PC-3 (cell line): ENCODE data around the gene MRPS27. TPM values are rescaled to one million over a fixed set of nuclear protein-coding genes. Genes with fewer than 3 reads are reported as not detected.

Source experiments
- ATAC-seq: fragments of 200-7000 bp; cut with Tn5 transposase; 2 replicates; pipeline ENCODE4 v1.9.1; 2020; ENCODE audit warnings: mild to moderate bottlenecking, moderate library complexity
- BruUV-seq: library from RNA; stranded (reverse); fragments of 400-500 nt; replicated peaks from 2 replicates; lab custom pipeline; 2021; lab: Mats Ljungman, UMichigan
- CTCF ChIA-PET: fragments of 300-600 bp; sonication (Branson Sonifier 250); formaldehyde crosslinking; loops from one replicate; lab custom pipeline; 2022; ENCODE audit warnings: antibody characterized with exemption; lab: Charles Lee
- POLR2A ChIA-PET: fragments of 300-600 bp; sonication (Branson Sonifier 250); formaldehyde crosslinking; loops from one replicate; lab custom pipeline; 2022; ENCODE audit warnings: antibody characterized with exemption; ENCODE audit not compliant: unreplicated experiment; lab: Charles Lee
- DNase-seq: peaks from one replicate; pipeline ENCODE4 v3.0.0-alpha.2; 2015
- H2AFZ ChIP-seq: fragments of 300-600 bp; sonication (generic); 2 replicates; pipeline ENCODE4 v1.6.0; 2016; ENCODE audit warnings: antibody characterized with exemption, low read length
- H3F3A ChIP-seq: fragments of 300-600 bp; sonication (generic); one replicate; pipeline ENCODE4 v1.6.0; 2017; ENCODE audit warnings: antibody characterized with exemption, low read length, control low read depth, mild to moderate bottlenecking; ENCODE audit not compliant: unreplicated experiment
- H3K27ac ChIP-seq: fragments of 300-600 bp; sonication (generic); 2 replicates; pipeline ENCODE4 v1.5.1; 2016; ENCODE audit warnings: mild to moderate bottlenecking, low read length
- H3K27me3 ChIP-seq: fragments of 300-600 bp; sonication (generic); 2 replicates; pipeline ENCODE4 v1.6.1; 2016; ENCODE audit warnings: low read length, mixed read lengths
- H3K36me3 ChIP-seq: fragments of 300-600 bp; sonication (generic); 2 replicates; pipeline ENCODE4 v1.6.1; 2016; ENCODE audit warnings: low read depth, mixed run types, low read length, mixed read lengths
- H3K4me1 ChIP-seq: fragments of 300-600 bp; sonication (generic); 2 replicates; pipeline ENCODE4 v1.5.1; 2016; ENCODE audit warnings: low read length; ENCODE audit not compliant: insufficient read depth
- H3K4me2 ChIP-seq: fragments of 300-600 bp; sonication (generic); 2 replicates; pipeline ENCODE4 v1.6.0; 2016; ENCODE audit warnings: low read length
- H3K4me3 ChIP-seq: fragments of 300-600 bp; sonication (generic); 2 replicates; pipeline ENCODE4 v1.5.1; 2016; ENCODE audit warnings: mild to moderate bottlenecking, low read length, mixed read lengths
- H3K79me2 ChIP-seq: fragments of 300-600 bp; sonication (generic); 2 replicates; pipeline ENCODE4 v1.6.1; 2017; ENCODE audit warnings: low read length, mixed read lengths
- H3K9ac ChIP-seq: fragments of 300-600 bp; sonication (generic); 2 replicates; pipeline ENCODE4 v1.6.0; 2016; ENCODE audit warnings: mild to moderate bottlenecking, low read length
- H3K9me2 ChIP-seq: fragments of 300-600 bp; sonication (generic); replicated peaks from 2 replicates; pipeline ENCODE4 v1.6.1; 2016; ENCODE audit warnings: mixed run types, low read length, mixed read lengths
- H3K9me3 ChIP-seq: fragments of 300-600 bp; sonication (generic); 2 replicates; pipeline ENCODE4 v1.6.1; 2016; ENCODE audit warnings: low read length, mixed read lengths
- H4K20me1 ChIP-seq: fragments of 300-600 bp; sonication (generic); 2 replicates; pipeline ENCODE4 v1.6.1; 2016; ENCODE audit warnings: low read length, mixed read lengths
- EZH2 ChIP-seq: fragments of 300-600 bp; sonication (generic); IDR thresholded peaks from one replicate; pipeline ENCODE4 v1.6.1; 2017; ENCODE audit warnings: antibody characterized with exemption, mild to moderate bottlenecking, low read length; ENCODE audit not compliant: unreplicated experiment
- EZH2phosphoT487 ChIP-seq: fragments of 300-600 bp; sonication (generic); IDR thresholded peaks from 2 replicates; pipeline ENCODE4 v1.6.1; 2018; ENCODE audit warnings: mild to moderate bottlenecking, antibody characterized with exemption, low read length, borderline replicate concordance
- intact Hi-C: fragments of 100-400 bp; cut with micrococcal nuclease; formaldehyde crosslinking; loops from 2 replicates; pipeline ENCODE4 v1.9.0; 2023
- total RNA-seq: library from RNA; depleted of rRNA; stranded (reverse); fragments of >200 nt; gene quantifications from 2 replicates; pipeline ENCODE4 v1.2.3, GENCODE V29; 2014
- TF ChIP-seq, protein P1 (sequence below): fragments of 300-600 bp; sonication (generic); conservative IDR thresholded peaks from 2 replicates; pipeline ENCODE4 v1.5.1; 2017; ENCODE audit warnings: antibody characterized with exemption, low read depth, mild to moderate bottlenecking, low read length

MRPS27 gene
- total RNA-seq, 1 experiment from 2014 or later = 59.0 TPM

DNA sequence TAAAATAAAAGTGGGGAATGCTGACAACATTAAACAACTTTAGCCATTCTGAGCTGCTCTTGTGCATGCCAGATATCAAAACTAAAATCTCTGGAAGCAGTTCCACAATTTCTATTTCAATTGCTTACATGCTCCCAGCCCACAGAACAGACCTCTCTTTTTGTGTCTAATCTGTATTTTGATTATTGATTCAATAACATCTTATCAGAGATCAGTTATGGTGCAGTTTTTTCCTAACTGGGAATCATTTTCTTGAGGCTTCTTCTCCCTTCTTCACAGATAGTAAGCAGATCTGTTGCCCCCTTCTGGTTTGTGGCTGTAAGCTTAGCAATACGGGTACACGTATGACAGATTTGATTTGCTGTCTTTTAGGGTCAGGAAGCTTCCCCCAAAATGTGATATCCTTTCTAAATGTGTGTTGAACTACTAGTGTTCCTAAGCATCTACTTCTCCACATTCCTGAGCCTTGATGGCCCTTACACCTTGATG is 39.4 kb downstream of the MRPS27 start:
- no peaks in the 10 kb centered on the region for H3K9me2 ChIP-seq
- no peaks in the 10 kb centered on the region for H3K4me1 ChIP-seq
- H3K9me3 ChIP-seq = no peaks in the 10 kb centered on the region
- no peak overlapping the region for H2AFZ ChIP-seq
- H3K4me3 ChIP-seq = no peak overlapping the region
- TF ChIP-seq, protein P1, sequence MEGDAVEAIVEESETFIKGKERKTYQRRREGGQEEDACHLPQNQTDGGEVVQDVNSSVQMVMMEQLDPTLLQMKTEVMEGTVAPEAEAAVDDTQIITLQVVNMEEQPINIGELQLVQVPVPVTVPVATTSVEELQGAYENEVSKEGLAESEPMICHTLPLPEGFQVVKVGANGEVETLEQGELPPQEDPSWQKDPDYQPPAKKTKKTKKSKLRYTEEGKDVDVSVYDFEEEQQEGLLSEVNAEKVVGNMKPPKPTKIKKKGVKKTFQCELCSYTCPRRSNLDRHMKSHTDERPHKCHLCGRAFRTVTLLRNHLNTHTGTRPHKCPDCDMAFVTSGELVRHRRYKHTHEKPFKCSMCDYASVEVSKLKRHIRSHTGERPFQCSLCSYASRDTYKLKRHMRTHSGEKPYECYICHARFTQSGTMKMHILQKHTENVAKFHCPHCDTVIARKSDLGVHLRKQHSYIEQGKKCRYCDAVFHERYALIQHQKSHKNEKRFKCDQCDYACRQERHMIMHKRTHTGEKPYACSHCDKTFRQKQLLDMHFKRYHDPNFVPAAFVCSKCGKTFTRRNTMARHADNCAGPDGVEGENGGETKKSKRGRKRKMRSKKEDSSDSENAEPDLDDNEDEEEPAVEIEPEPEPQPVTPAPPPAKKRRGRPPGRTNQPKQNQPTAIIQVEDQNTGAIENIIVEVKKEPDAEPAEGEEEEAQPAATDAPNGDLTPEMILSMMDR = peak; percentile 64
- no peak for TF ChIP-seq EZH2phosphoT487
- no peaks in the 10 kb centered on the region for H3K79me2 ChIP-seq
- DNase-seq (peak; percentile 47), ATAC-seq (peak; percentile 69)
- no peaks in the 10 kb centered on the region for H3F3A ChIP-seq
- no TSS peak for BruUV-seq
- ChIA-PET CTCF (no interaction called here), POLR2A (interaction anchor here (0.6 kb wide), 1 partner anchor 19 kb away, joined by 5 read pairs; no protein-coding TSS in a partner anchor)
- no peaks in the 10 kb centered on the region; the same call in 1 of the 2 replicates for H3K36me3 ChIP-seq
- no peak overlapping the region for H3K4me2 ChIP-seq
- H3K27me3 ChIP-seq = no peaks in the 10 kb centered on the region
- H3K27ac ChIP-seq = no peak overlapping the region
- no peak overlapping the region for H3K9ac ChIP-seq
- intact Hi-C loops = loop anchor here (5.0 kb wide), 1 partner anchor 33 kb away; no protein-coding TSS in a partner anchor
- H4K20me1 ChIP-seq = no peaks in the 10 kb centered on the region

- Histone ChIP-seq H3K4me3 (no peak overlapping the region), H2AFZ (no peak overlapping the region), H3K27ac (no peak overlapping the region), H3F3A (no peaks in the 10 kb centered on the region), H3K36me3 (no peaks in the 10 kb centered on the region; the same call in 1 of the 2 replicates), H3K27me3 (no peaks in the 10 kb centered on the region), H3K9ac (no peak overlapping the region), H3K9me2 (no peaks in the 10 kb centered on the region), H3K9me3 (no peaks in the 10 kb centered on the region), H3K4me1 (peaks cover 6% of the 10 kb centered on the region), H3K79me2 (peaks cover 16% of the 10 kb centered on the region; the same call in 1 of the 2 replicates), H4K20me1 (no peaks in the 10 kb centered on the region), H3K4me2 (no peak overlapping the region)
- intact Hi-C loops = no loop called here
- DNase-seq = no peak
- TF ChIP-seq, protein P1 = no peak
- TF ChIP-seq EZH2 (no peak), EZH2phosphoT487 (no peak)
- BruUV-seq = no TSS peak
- ChIA-PET CTCF (no interaction called here), POLR2A (no interaction called here)
- no peak for ATAC-seq
Observed at GRCh38 chr5:72276219-72276752, 43.8 kb downstream of the MRPS27 start.

DNA sequence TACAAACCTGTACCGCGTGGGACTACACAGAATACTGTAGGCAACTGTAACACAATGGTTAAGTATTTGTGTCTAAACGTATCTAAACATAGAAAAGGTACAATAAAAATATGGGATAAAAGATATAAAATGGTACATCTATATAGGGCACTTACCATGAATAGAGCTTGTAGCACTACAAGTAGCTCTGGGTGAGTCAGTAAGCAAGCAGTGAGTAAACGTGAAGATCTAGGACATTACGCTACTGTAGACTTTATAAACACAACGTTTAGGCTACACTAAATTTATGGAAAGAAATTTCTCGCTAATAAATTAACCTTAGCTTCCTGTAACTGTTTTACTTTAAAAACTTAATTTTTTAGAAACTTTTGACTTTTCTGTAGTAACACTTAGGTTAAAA is 46.5 kb downstream of the MRPS27 start:
- no peaks in the 10 kb centered on the region; the same call in 1 of the 2 replicates for H3K36me3 ChIP-seq
- peaks cover 16% of the 10 kb centered on the region; the same call in 1 of the 2 replicates for H3K79me2 ChIP-seq
- H3K4me1 ChIP-seq = peaks cover 6% of the 10 kb centered on the region
- H3K4me3 ChIP-seq = no peak overlapping the region
- H3K27ac ChIP-seq = peak overlapping the region; percentile 74
- no peaks in the 10 kb centered on the region for H3K9me3 ChIP-seq
- no peak for TF ChIP-seq EZH2
- TF ChIP-seq, protein P1 = no peak
- no peak for TF ChIP-seq EZH2phosphoT487
- intact Hi-C loops = no loop called here
- ChIA-PET POLR2A (interaction anchor here (0.5 kb wide), 1 partner anchor 27 kb away, joined by 5 read pairs; no protein-coding TSS in a partner anchor), CTCF (interaction anchor here (0.8 kb wide), 1 partner anchor 29 kb away, joined by 3 read pairs; no protein-coding TSS in a partner anchor)
- ATAC-seq (peak; percentile 100), DNase-seq (peak; percentile 57)
- peak overlapping the region; percentile 30; the same call in 1 of the 2 replicates for H3K9ac ChIP-seq
- no peaks in the 10 kb centered on the region for H3K27me3 ChIP-seq
- H3K9me2 ChIP-seq = no peaks in the 10 kb centered on the region
- no peak overlapping the region for H2AFZ ChIP-seq
- H4K20me1 ChIP-seq = no peaks in the 10 kb centered on the region
- H3F3A ChIP-seq = no peaks in the 10 kb centered on the region
- no peak overlapping the region for H3K4me2 ChIP-seq
- no TSS peak for BruUV-seq
